K562 (cell line): ENCODE measurements around the gene HAUS1. TPM values are rescaled to one million over a fixed set of nuclear protein-coding genes. Genes with fewer than 3 reads are reported as not detected.

Experiments used
- ASH1L ChIP-seq: fragments of 450-650 bp; IDR thresholded peaks from 2 replicates; pipeline ENCODE4 v1.6.1; 2018; ENCODE audit warnings: borderline replicate concordance, mild to moderate bottlenecking, low read depth; ENCODE audit not compliant: partially characterized antibody
- BCL6 ChIP-seq: fragments of 250-450 bp; sonication (Bioruptor Pico); IDR thresholded peaks from 2 replicates; pipeline ENCODE4 v1.4.0; 2020
- CCAR2 ChIP-seq: fragments of 200-400 bp; formaldehyde crosslinking; IDR thresholded peaks from 2 replicates; pipeline ENCODE4 v1.6.1; 2017; ENCODE audit warnings: mild to moderate bottlenecking, low read depth, low read length
- CREB3L1 ChIP-seq: fragments of 450-650 bp; IDR thresholded peaks from 2 replicates; pipeline ENCODE4 v1.6.1; 2014; ENCODE audit warnings: low read depth, mild to moderate bottlenecking, moderate library complexity, borderline replicate concordance
- CREM ChIP-seq: IDR thresholded peaks from 2 replicates; pipeline ENCODE4 v1.6.1; 2014; ENCODE audit warnings: antibody characterized with exemption, low read depth
- E2F1 ChIP-seq: sonication (generic); formaldehyde crosslinking; IDR thresholded peaks from 2 replicates; pipeline ENCODE4 v1.8.1; 2023; ENCODE audit warnings: mild to moderate bottlenecking, missing genetic modification reagents, moderate library complexity
- EGR1 ChIP-seq: fragments of 450-650 bp; conservative IDR thresholded peaks from 2 replicates; pipeline ENCODE4 v1.6.1; 2017; ENCODE audit warnings: mild to moderate bottlenecking
- GATA2 ChIP-seq: sonication (generic); formaldehyde crosslinking; IDR thresholded peaks from 2 replicates; pipeline ENCODE4 v1.4.0; 2020; ENCODE audit warnings: mild to moderate bottlenecking, missing genetic modification reagents
- IFI16 ChIP-seq: fragments of 250-450 bp; sonication (Bioruptor Pico); IDR thresholded peaks from 2 replicates; pipeline ENCODE4 v2.1.2; 2022; ENCODE audit warnings: mild to moderate bottlenecking, inconsistent platforms
- LARP7 ChIP-seq: fragments of 450-650 bp; IDR thresholded peaks from 2 replicates; pipeline ENCODE4 v1.6.1; 2016
- MBD1 ChIP-seq: fragments of 250-450 bp; sonication (Bioruptor Pico); IDR thresholded peaks from 2 replicates; pipeline ENCODE4 v1.8.0; 2022; ENCODE audit warnings: inconsistent platforms
- MEIS2 ChIP-seq: fragments of 450-650 bp; IDR thresholded peaks from 2 replicates; pipeline ENCODE4 v1.6.1; 2014; ENCODE audit warnings: mild to moderate bottlenecking; ENCODE audit not compliant: partially characterized antibody
- NONO ChIP-seq, 2 experiments: fragments of 200-400 bp in 1 of 2; fragments of 450-650 bp in 1 of 2; formaldehyde crosslinking in 1 of 2; IDR thresholded peaks; 2 replicates each; pipeline ENCODE4 v1.6.1; 2017; ENCODE audit warnings: low read depth in 2 of 2, mild to moderate bottlenecking in 2 of 2, moderate library complexity in 2 of 2, low read length in 1 of 2
- PCBP2 ChIP-seq: fragments of 200-400 bp; formaldehyde crosslinking; IDR thresholded peaks from 2 replicates; pipeline ENCODE4 v1.6.1; 2018; ENCODE audit warnings: low read length, low read depth, mild to moderate bottlenecking, moderate library complexity; ENCODE audit not compliant: poor library complexity, severe bottlenecking
- RFX7 ChIP-seq: fragments of 250-450 bp; sonication (Bioruptor Pico); IDR thresholded peaks from 2 replicates; pipeline ENCODE4 v1.5.1; 2021; ENCODE audit warnings: mild to moderate bottlenecking
- RNF2 ChIP-seq: sonication (generic); IDR thresholded peaks from 2 replicates; pipeline ENCODE4 v1.6.1; 2016
- RUNX1 ChIP-seq: sonication (generic); IDR thresholded peaks from 2 replicates; pipeline ENCODE4 v1.6.1; 2016; ENCODE audit warnings: antibody characterized with exemption, low read depth
- SMARCA5 ChIP-seq: fragments of 450-650 bp; IDR thresholded peaks from 2 replicates; pipeline ENCODE4 v1.6.1; 2016
- ZBTB7A ChIP-seq: IDR thresholded peaks from 2 replicates; pipeline ENCODE4 v1.6.1; 2011; ENCODE audit warnings: low read depth, mild to moderate bottlenecking, low read length, moderate library complexity, borderline replicate concordance; ENCODE audit not compliant: control insufficient read depth
- ZNF165 ChIP-seq: fragments of 250-450 bp; sonication (Bioruptor Pico); IDR thresholded peaks from 2 replicates; pipeline ENCODE4 v1.4.0; 2020; ENCODE audit warnings: borderline replicate concordance
- ZNF324 ChIP-seq: fragments of 250-450 bp; sonication (Bioruptor Pico); IDR thresholded peaks from 2 replicates; pipeline ENCODE4 v1.4.0; 2020; ENCODE audit warnings: mild to moderate bottlenecking
- ZZZ3 ChIP-seq: fragments of 450-650 bp; IDR thresholded peaks from 2 replicates; pipeline ENCODE4 v1.6.1; 2016; ENCODE audit warnings: antibody characterized with exemption, mild to moderate bottlenecking, moderate library complexity
- polyA plus RNA-seq, 8 experiments: library from polyadenylated mRNA; depleted of rRNA in 4 of 8; stranded (reverse) in 5 of 8; unstranded in 3 of 8; fragments of >200 nt; fragmentation: Nextera tagmentation in 2 of 8; fragmentation: Illumina TruSeq in 1 of 8; extraction: Ambion mirVana in 2 of 8; extraction: Trizol in 1 of 8; gene quantifications; 2 replicates each; pipeline versions ENCODE4 v1.2.1 to v1.2.3, GENCODE V29; 2011 to 2014; ENCODE audit warnings: inconsistent platforms in 1 of 8, missing spikeins in 1 of 8
- total RNA-seq, 7 experiments: library from RNA; depleted of rRNA in 6 of 7; stranded (reverse); fragments of >200 nt in 6 of 7; fragmentation: Illumina TruSeq in 2 of 7; extraction: Trizol in 2 of 7; gene quantifications; 2 replicates each; pipeline versions ENCODE4 v1.2.1 to v1.2.3, GENCODE V29; 2011 to 2021; ENCODE audit warnings: low replicate concordance in 1 of 7

The HAUS1 gene
- total and polyA plus RNA-seq, 9 of the 15 experiments (the other 6 are each of a cell fraction or from before 2014, with no cell fraction given): 45.6 to 135 (median 76.3) TPM

DNA sequence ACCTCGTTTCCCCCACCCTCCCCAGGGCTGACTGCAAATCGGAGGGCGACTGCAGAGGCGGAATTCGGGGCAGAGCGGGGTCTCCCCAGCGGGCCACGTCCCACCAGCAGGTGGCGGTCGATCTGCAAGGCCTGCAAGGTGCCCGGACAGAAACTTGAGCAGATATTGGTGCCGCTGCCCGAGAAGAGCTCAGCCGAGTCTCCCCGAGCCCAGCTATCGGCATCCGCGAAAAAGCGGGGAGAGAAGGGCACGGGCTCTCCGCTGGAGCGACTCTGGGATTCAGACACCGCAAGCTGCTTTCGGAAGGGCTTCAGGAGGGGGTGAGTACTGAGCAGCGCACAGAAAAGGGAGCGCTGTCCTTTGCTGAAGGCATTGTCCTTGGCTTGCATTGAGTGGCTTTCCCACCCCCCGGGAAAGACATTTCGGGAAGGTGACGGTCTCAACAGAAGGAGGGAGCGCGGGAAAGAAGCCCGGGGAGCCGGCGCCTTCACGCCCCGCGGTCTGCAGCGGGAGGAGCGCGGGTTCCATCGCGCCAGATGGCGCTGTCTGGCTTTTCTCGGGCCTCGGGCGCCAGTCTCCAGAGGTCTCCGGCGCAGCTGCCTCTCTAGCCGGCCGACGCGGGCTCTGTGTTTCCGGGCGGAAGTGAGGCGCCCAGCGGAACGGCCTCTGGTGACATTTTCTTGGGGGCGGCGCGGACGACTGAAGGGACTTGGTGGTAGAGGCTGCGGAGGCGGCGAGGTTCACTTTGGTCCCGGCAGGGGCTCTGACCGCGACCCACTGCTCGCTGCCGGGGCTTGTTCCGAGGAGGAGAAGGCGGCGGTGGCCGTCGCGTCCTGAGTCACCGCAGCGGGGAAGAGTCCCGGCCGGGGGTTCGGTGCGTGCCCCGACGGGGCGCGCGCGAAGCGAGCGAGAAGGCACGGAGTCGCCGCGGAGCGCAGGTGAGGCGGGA lies 69.5 kb downstream of the HAUS1 start (continued):
- no peak for TF ChIP-seq RUNX1
- TF ChIP-seq MEIS2: no peak
- TF ChIP-seq IFI16 (CRISPR knock-in tag): no peak
- TF ChIP-seq RNF2: peak; percentile 38; the same call in 1 of the 2 replicates
- TF ChIP-seq ZBTB7A: peak; percentile 96
- no peak for TF ChIP-seq ASH1L
- peak; percentile 73; the same call in 1 of the 2 replicates for TF ChIP-seq CREB3L1
- TF ChIP-seq NONO (IDR thresholded peaks at IDR 0.05; ENCODE audit: low read depth in 2 of 2, low read length in 1 of 2): 0 out of 4 replicates have a peak, but pooled peaks of 1 of the 2 experiments have one; percentile 51
- no peak for TF ChIP-seq SMARCA5
- TF ChIP-seq E2F1: no peak
- no peak for TF ChIP-seq GATA2 (CRISPR knock-in tag)
- TF ChIP-seq PCBP2: no peak
- no peak for TF ChIP-seq CCAR2
- TF ChIP-seq MBD1 (CRISPR knock-in tag): no peak
- TF ChIP-seq LARP7: no peak
- no peak for TF ChIP-seq BCL6
- TF ChIP-seq EGR1: peak; percentile 86
- no peak for TF ChIP-seq RFX7 (CRISPR knock-in tag)
- TF ChIP-seq ZNF165 (CRISPR knock-in tag): no peak
- no peak for TF ChIP-seq ZNF324 (CRISPR knock-in tag)
- peak; percentile 86 for TF ChIP-seq ZZZ3
- peak; percentile 71 for TF ChIP-seq CREM
